Adrenal gland (tissue), 5 donors: ENCODE data around the gene LONRF2.

ENCODE experiments used
- CTCF ChIP-seq, 6 experiments: fragments of 450-650 bp in 4 of 6; fragments of 200-600 bp in 2 of 6; sonication (generic) in 1 of 6; IDR thresholded peaks; 1 replicate in 5 of 6; 2 replicates in 1 of 6; pipeline versions ENCODE4 v1.5.1 to v1.8.0; 2016 to 2021; ENCODE audit warnings: antibody characterized with exemption in 6 of 6, mild to moderate bottlenecking in 2 of 6, moderate library complexity in 1 of 6
- POLR2A ChIP-seq, 2 donors: fragments of 450-650 bp; IDR thresholded peaks; one replicate each; pipeline ENCODE4 v1.6.1; 2017; ENCODE audit warnings: antibody characterized with exemption in 2 of 2, mild to moderate bottlenecking in 2 of 2, moderate library complexity in 1 of 2
- donor health status: DM: no; HTN: no; CAD: no.

GRCh38 chr2:100248971-100249370 lies 73.3 kb downstream of the LONRF2 start:
- TF ChIP-seq CTCF (IDR thresholded peaks at IDR 0.05) (no peak), POLR2A (IDR thresholded peaks at IDR 0.05) (no peak)
